HG02973 (cell line): ENCODE measurements around the gene ABI1.
A peak's percentile ranks its signal among the peaks of the same experiment; 100 is the strongest.

Source experiments
- ATAC-seq: cut with Tn5 transposase; IDR thresholded peaks from one replicate; pipeline ENCODE4 v1.9.1; 2021; ENCODE audit warnings: moderate library complexity; ENCODE audit not compliant: unreplicated experiment

ABI1 gene

DNA sequence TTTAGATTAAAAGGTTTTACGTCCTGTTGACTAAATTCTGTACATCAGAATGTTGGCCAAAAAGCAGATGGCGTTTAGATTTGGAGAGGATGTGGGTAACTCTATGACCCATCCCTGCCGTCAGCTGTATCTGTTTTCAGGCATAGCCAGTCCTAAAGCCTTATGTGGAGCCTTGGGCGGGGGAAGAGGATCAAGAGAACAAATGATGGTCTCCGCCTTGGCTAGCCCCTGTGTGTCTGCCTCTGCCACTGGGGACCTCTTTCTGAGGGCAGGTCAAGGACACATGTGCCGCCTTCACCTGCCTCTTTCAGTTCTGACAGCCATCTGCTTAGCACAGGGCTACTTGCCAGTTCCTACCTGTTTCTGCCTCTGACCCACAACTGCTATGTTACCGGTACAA, 139.2 kb downstream of the ABI1 start:
- ATAC-seq = no peak

DNA sequence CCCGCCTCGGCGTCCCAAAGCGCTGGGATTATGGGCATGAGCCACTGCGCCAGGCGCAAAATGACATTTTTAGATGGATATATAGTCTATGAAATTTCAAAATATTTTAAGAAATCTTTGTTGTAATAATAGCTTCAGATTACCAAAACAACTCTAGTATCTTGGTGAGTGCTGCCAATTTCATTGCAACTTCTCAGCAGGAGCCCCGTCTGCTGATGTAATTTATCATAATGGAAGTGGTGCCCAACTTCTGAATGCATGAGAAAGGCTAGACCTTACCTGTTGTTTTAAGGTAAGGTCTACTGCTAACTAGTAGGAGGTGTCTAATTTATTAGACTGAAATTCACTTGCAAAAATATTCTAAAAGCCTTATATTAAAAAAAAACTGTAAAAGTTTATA, 143.3 kb downstream of the ABI1 start:
- no peak for ATAC-seq

DNA sequence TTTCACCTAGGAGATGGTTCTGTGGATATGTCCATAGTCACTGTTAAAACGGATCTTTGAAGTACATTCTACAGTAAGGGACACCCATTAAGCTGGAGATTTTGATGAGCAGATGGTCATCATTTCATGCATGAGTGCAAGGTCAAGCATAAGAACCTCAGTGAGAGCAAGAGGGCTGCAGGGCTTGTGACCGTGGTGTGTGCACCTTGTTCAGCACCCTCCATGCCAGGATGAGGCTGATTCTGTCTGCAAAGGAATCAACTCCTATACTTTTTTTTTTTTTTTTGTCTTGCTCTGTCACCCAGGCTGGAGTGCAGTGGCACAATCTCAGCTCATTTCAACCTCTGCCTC, 145.6 kb downstream of the ABI1 start:
- no peak for ATAC-seq

DNA sequence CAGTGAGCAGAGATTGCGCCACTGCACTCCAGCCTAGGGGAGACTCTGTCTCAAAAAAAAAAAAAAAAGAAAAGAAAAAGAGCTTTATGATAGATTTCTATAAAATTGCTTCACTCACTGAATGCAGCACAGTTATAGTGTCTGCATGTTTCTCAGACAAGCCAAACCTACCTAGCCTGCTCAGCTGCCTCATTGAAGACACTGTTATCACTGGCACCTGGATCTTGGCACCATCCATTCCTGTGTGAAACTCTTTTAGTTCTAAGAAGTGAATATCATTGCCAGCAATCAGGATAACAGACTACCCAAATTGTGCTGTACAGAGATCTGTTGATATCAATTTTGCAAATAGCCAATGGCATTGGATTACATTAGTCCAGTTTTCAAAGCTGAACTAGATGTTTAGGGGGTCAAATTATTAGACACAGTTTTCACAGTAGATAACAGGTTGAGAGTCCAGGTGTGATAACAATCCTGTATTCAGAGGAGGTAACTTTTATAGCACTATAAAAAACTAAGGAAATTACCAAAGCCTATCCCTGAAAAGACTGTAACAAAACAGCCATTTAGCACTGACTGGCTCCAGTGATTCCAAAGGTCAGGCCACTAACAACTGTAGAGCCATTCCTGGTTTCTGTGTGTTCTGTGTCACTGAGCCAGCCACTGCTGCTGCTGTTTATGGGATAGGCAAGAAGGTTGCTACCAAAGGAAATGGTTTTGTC, 146.2 kb downstream of the ABI1 start:
- ATAC-seq = no peak

DNA sequence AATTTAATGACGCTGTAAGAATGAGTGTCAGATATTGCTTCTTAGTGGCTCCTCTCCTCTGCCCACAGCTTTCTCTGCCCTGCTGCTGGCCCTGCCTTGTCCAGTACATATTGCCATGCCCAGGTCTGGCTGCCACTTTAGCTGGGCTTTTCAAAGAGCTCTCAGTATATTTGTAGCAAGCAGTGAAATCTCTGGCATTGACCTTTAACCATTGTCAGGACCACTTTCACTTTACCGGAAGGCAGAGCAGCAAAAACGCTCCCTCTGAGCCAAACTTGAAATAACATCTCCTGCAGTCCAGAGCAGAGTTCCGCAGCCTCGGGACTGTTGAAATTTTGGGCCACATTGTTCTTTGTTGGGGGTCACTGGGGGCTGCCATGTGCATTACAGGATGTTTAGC, 149.4 kb downstream of the ABI1 start:
- ATAC-seq = no peak

DNA sequence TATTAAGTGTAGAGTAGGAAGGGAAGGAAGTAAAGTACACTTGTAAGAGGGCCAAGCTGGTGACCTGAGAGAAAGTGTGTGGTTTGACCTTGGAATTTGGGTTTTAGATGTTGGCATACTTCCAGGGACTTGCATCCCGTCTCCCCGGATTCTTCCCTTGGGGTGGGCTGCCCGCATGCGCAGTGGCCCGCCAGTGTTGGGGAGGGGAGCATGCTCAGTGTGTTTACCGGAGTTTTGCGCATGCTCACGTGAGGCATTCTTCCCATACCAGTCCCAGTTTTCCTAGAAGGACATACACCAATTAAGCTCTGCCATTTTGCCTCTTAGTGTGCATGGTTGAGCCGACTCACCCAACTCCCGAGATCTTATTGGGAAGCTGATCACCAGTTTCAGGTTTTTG, 153.8 kb downstream of the ABI1 start:
- ATAC-seq = no peak

DNA sequence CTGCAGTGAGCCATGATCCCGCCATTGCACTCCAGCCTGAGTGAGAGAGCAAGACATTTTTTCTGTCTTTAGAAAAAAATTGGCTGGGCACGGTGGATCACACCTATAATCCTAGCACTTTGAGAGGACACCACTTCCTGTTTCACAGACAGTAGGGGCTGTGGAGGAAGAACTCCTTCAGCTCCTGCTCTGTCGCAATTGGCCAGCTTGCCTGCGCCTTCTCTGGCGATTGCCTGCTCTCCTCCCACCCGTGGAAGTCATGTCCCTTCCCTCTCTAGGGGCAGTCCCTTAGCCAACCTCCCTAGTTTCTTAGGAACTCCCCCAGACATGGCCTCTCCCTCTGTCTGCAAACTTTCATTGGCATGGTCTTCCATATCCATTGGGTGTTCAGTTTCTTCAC, 154.6 kb downstream of the ABI1 start:
- ATAC-seq = no peak

DNA sequence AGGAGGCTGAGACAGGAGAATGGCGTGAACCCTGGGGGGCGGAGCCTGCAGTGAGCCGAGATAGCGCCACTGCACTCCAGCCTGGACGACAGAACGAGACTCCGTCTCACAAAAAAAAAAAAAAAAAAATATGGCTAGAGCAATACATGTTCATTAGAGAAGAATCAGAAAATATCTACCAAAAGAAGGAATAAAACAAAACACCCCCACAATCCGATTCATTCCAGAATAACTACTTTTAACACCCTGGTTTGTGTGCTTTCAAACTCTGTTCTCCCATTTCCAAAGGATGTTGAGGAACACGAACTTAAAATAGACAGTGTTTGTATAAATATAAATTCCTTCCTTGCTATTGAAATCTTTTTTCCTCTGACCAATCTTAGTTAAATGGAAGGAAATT, 156.8 kb downstream of the ABI1 start:
- no peak for ATAC-seq

DNA sequence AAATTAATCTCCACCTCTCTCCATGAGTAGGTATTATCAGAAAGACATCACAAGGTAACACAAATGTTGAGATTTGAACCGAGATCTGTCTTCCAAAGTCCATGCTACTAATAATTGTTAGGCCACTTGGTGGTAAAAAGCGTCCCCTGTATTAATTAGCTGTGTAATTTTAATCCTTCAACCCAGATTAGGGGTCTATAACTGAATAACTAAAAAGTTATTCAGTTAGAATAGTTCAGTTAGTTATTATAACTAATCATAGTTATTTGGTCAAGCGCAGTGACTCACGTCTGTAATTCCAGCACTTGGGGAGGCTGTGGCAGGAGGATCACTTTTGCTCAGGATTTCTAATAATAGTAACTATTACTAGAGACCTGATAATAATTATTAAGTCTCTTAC, 157.7 kb downstream of the ABI1 start:
- ATAC-seq = no peak

DNA sequence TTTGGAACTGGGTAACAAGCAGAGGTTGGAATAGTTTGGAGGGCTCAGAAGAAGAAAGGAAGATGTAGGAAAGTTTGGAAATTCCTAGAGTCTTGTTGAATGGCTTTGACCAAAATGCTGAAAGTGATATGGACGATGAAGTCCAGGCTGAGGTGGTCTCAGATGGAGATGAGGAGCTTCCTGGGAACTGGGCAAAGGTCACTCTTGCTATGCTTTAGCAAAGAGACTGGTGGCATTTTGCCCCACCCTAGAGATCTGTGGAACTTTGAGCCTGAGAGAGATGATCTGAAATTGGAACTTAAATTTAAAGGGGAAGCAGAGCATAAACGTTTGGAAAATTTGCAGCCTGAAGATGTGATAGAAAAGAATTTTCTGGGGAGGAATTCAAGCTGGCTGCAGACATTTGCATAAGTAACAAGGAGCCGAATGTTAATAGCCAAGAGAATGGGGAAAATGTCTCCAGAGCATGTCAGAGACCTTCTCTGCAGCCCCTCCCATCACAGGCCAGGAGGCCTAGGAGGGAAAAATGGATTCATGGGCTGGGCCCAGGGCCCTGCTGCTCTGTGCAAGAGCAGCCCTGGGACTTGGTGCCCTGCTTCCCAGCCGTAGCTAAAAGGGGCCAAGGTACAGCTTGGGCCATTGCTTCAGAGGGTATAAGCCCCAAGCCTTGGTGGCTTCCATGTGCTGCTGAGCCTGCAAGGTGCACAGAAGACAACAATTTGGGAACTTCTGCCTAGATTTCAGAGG, 159.7 kb downstream of the ABI1 start:
- no peak for ATAC-seq

DNA sequence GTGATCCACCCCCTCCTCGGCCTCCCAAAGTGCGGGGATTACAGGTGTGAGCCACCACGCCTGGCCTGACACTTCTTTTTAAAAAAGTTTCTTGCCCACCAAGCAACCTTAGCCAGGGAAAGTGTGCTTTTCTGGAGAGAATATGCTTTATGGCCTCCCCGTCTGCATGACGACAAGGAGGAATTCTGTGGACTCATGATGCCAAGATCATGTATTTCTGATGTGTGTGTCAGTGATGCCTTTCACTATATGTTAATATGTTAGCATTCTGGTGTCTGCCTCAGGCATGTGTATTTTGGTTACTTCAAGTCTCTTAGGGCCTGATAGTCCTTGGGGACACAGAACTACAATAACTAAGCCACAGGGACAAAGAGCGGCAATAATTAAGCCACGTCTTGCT, 161.1 kb downstream of the ABI1 start:
- no peak for ATAC-seq

DNA sequence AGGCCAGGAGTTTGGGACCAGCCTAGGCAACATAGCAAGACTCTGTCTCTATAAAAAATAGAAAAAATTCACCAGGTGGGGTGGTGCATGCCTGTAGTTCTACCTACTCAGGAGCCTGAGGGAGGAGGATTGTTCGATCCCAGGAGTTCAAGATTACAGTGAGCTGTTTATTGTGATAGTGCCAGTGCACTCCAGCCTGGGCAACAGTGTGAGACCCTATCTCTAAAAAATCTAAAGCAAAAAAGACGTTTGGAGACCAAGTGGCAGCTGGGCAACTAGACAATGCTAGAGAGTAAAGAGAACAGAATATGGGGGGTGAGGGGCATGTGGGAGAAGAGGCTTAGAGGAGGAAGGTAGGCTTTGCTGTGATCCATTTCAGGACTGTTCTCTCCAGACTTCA, 161.8 kb downstream of the ABI1 start:
- no peak for ATAC-seq

DNA sequence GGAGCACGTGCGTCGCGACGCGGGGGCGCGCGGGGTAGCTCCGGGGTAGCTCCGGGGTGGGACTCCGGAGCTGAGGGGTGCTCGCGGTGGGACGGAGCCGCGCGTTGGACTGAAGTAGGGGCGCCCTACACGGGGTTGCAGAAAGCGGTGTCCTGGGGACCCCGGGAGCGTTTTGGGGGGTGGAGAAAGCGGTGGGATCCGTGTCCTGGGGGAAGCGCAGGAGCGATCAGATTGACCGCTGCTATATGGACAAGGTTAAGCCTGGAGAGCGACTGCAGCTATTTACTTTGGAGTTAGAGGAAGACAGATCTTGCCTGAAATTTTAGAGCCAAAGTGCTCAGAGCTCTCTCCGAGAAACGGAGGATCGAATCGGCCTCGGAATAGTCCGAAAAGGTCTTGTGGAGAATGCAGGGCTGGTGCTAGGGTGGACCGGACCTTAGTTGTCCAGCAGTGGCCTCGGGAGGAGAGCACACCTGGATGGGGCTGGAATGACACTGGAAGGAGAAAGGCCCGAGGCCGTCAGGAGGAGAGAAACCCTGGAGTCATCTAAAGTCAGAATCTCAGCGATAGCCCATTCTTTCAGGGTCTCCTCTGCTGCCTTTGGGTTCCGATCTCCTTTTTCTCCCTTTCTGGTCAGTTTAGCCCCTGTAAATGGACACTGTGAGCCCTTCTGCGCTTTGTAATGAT, 162.7 kb downstream of the ABI1 start:
- ATAC-seq = no peak

DNA sequence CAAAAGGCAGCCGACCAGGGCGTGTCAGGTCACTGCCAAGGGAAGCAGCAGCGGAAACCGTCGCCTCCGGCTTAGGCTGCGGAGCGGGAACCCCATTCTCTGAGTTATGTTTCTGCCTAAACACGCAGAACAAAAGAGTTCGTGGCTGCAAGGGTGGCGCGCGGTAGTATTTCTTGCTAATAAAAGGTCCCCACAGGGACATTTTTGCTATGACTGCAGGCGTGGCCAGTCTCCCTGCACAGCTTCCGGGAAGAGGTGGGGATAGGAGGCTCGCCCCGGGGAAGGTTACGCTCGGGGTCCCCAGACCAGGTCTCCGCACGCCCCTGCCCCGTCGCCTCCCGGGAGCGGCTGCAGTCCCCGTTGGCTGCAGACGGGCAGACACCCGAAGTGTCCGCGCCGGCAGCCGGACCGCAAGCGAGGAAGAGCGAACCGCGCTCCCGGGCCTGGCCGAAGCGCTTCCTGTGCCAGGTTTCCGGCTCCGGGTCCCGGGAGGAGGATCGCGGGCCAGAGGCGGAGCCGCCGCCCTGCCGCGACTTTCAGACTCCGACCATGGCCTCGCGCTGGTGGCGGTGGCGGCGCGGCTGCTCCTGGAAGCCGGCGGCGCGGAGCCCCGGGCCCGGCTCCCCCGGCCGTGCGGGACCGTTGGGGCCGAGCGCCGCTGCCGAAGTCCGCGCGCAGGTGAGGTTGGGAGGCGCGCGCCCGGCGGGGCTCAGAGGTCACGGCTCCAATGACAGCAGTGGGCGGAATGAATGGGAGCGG, 163.4 kb downstream of the ABI1 start, which contains the start of gene PDSS1:
Gene PDSS1 (plus strand): TSS at position 539 of the 759 bp plus-strand sequence. CDS start 11 bp downstream, at position 550.
- ATAC-seq = peak; percentile 73

DNA sequence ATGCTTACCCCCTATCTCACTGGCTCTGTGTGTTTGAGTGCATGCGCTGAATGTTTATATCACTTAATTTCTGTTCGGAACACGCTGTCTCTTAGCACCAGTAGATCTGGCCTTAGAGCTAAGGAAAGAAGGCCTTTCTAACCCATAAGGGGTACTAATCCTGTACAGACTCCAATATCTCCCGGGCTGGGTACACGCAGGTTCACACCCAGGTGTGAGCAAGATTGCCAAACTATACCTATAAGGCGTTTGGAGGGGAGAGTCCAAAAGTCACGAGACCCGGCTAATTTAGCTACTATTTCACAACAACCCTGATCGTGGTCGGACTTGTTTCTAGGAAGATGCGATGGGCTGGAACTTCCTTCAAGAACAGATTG, 164.0 kb downstream of the ABI1 start:
- no peak for ATAC-seq
